Skeletal muscle tissue (tissue), 4 donors: Measurements from ENCODE around the gene FAF1. TPM values are rescaled to one million over a fixed set of nuclear protein-coding genes. Genes with fewer than 3 reads are reported as not detected.

ENCODE experiments used
- H3K27ac ChIP-seq: one replicate; pipeline ENCODE4 v1.7.0; 2013; ENCODE audit warnings: mild to moderate bottlenecking, low read depth, low read length, inconsistent platforms
- H3K27me3 ChIP-seq, 3 donors: one replicate each; pipeline ENCODE4 v1.7.0; 2013; ENCODE audit warnings: low read length in 3 of 3; ENCODE audit not compliant: control insufficient read depth in 3 of 3, insufficient read depth in 3 of 3
- H3K36me3 ChIP-seq, 3 donors: one replicate each; pipeline ENCODE4 v1.7.0; 2013; ENCODE audit warnings: low read length in 3 of 3; ENCODE audit not compliant: control insufficient read depth in 3 of 3, insufficient read depth in 3 of 3
- H3K4me1 ChIP-seq, 3 donors: one replicate each; pipeline ENCODE4 v1.7.0; 2013; ENCODE audit warnings: low read length in 3 of 3, mild to moderate bottlenecking in 3 of 3; ENCODE audit not compliant: control insufficient read depth in 3 of 3, insufficient read depth in 3 of 3
- H3K4me3 ChIP-seq, 3 donors: one replicate each; pipeline ENCODE4 v1.7.0; 2013; ENCODE audit warnings: low read length in 3 of 3
- H3K9ac ChIP-seq, 3 donors: one replicate each; pipeline ENCODE4 v1.7.0; 2013; ENCODE audit warnings: low read length in 3 of 3, mild to moderate bottlenecking in 3 of 3, moderate library complexity in 2 of 3, low read depth in 1 of 3
- H3K9me3 ChIP-seq, 3 donors: one replicate each; pipeline ENCODE4 v1.7.0; 2013; ENCODE audit warnings: low read length in 3 of 3; ENCODE audit not compliant: control insufficient read depth in 3 of 3
- total RNA-seq: library from RNA; depleted of rRNA; stranded (reverse); fragments of >200 nt; gene quantifications from one replicate; pipeline ENCODE4 v1.2.3, GENCODE V29; 2014
- donor health status: Osteomylitis.

FAF1 gene
- total RNA-seq, 1 donor from 2014 or later, result 41.2 TPM

GRCh38 chr1:50705041-50705440, 255.0 kb downstream of the FAF1 start:
- no peaks in the 10 kb centered on the region for H3K36me3 ChIP-seq
- peaks cover 0 to 5% (median 5%) of the 10 kb centered on the region in 3 donors for H3K4me1 ChIP-seq
- no peak overlapping the region for H3K27ac ChIP-seq
- H3K4me3 ChIP-seq, result no peak overlapping the region
- no peak overlapping the region for H3K9ac ChIP-seq
- H3K27me3 ChIP-seq, result no peaks in the 10 kb centered on the region
- H3K9me3 ChIP-seq, result no peaks in the 10 kb centered on the region

GRCh38 chr1:50704126-50704525, 255.9 kb downstream of the FAF1 start:
- no peaks in the 10 kb centered on the region for H3K27me3 ChIP-seq
- no peaks in the 10 kb centered on the region for H3K9me3 ChIP-seq
- H3K9ac ChIP-seq, result no peak overlapping the region
- H3K36me3 ChIP-seq, result no peaks in the 10 kb centered on the region
- peaks cover 0 to 5% (median 5%) of the 10 kb centered on the region in 3 donors for H3K4me1 ChIP-seq
- H3K27ac ChIP-seq, result no peak overlapping the region
- H3K4me3 ChIP-seq, result no peak overlapping the region

- Histone ChIP-seq H3K9me3 (no peaks in the 10 kb centered on the region), H3K4me3 (no peak overlapping the region), H3K9ac (no peak overlapping the region), H3K27me3 (no peaks in the 10 kb centered on the region), H3K4me1 (peaks cover 0 to 5% (median 5%) of the 10 kb centered on the region in 3 donors), H3K27ac (no peak overlapping the region), H3K36me3 (no peaks in the 10 kb centered on the region)
Observed at GRCh38 chr1:50703240-50703639, 256.8 kb downstream of the FAF1 start.

GRCh38 chr1:50702395-50702794, 257.7 kb downstream of the FAF1 start:
- H3K4me1 ChIP-seq, result peaks cover 0 to 5% (median 5%) of the 10 kb centered on the region in 3 donors
- no peaks in the 10 kb centered on the region for H3K9me3 ChIP-seq
- H3K36me3 ChIP-seq, result no peaks in the 10 kb centered on the region
- no peak overlapping the region for H3K27ac ChIP-seq
- H3K27me3 ChIP-seq, result no peaks in the 10 kb centered on the region
- H3K4me3 ChIP-seq, result no peak overlapping the region
- no peak overlapping the region for H3K9ac ChIP-seq

- Histone ChIP-seq H3K36me3 (no peaks in the 10 kb centered on the region), H3K4me1 (peaks cover 0 to 5% (median 5%) of the 10 kb centered on the region in 3 donors), H3K9me3 (no peaks in the 10 kb centered on the region), H3K27me3 (no peaks in the 10 kb centered on the region), H3K9ac (no peak overlapping the region), H3K4me3 (no peak overlapping the region), H3K27ac (no peak overlapping the region)
Observed at GRCh38 chr1:50701706-50702317, 258.3 kb downstream of the FAF1 start.

- Histone ChIP-seq H3K27ac (no peak overlapping the region), H3K27me3 (no peaks in the 10 kb centered on the region), H3K9me3 (no peaks in the 10 kb centered on the region), H3K9ac (no peak overlapping the region), H3K36me3 (no peaks in the 10 kb centered on the region), H3K4me3 (no peak overlapping the region), H3K4me1 (peaks cover 0 to 2% (median 2%) of the 10 kb centered on the region in 3 donors)
Observed at GRCh38 chr1:50700621-50701020, 259.4 kb downstream of the FAF1 start.

GRCh38 chr1:50700214-50700613, 259.9 kb downstream of the FAF1 start:
- Histone ChIP-seq H3K4me1 (no peaks in the 10 kb centered on the region), H3K9ac (no peak overlapping the region), H3K4me3 (no peak overlapping the region), H3K27ac (no peak overlapping the region), H3K9me3 (no peaks in the 10 kb centered on the region), H3K36me3 (no peaks in the 10 kb centered on the region), H3K27me3 (no peaks in the 10 kb centered on the region)

- Histone ChIP-seq H3K9ac (no peak overlapping the region), H3K27ac (no peak overlapping the region), H3K4me1 (no peaks in the 10 kb centered on the region), H3K36me3 (no peaks in the 10 kb centered on the region), H3K4me3 (no peak overlapping the region), H3K27me3 (no peaks in the 10 kb centered on the region), H3K9me3 (no peaks in the 10 kb centered on the region)
Observed at GRCh38 chr1:50699795-50700194, 260.3 kb downstream of the FAF1 start.

GRCh38 chr1:50697440-50698421, 262.3 kb downstream of the FAF1 start:
- H3K27ac ChIP-seq, result no peak overlapping the region
- H3K27me3 ChIP-seq, result no peaks in the 10 kb centered on the region
- H3K4me3 ChIP-seq, result no peak overlapping the region
- H3K9ac ChIP-seq, result no peak overlapping the region
- H3K4me1 ChIP-seq, result no peaks in the 10 kb centered on the region
- no peaks in the 10 kb centered on the region for H3K36me3 ChIP-seq
- no peaks in the 10 kb centered on the region for H3K9me3 ChIP-seq

- Histone ChIP-seq H3K36me3 (peaks cover 0 to 2% (median 0%) of the 10 kb centered on the region in 3 donors), H3K27me3 (no peaks in the 10 kb centered on the region), H3K9me3 (no peaks in the 10 kb centered on the region), H3K4me3 (no peak overlapping the region), H3K4me1 (no peaks in the 10 kb centered on the region), H3K27ac (no peak overlapping the region), H3K9ac (no peak overlapping the region)
Observed at GRCh38 chr1:50693829-50694228, 266.2 kb downstream of the FAF1 start.
